CD4-positive, alpha-beta T cell treated with Interleukin-17A for 1 hour (primary cell): ENCODE results near the gene RNF123.
A peak's percentile ranks its signal among the peaks of the same experiment; 100 is the strongest.

ENCODE experiments used
- DNase-seq: peaks from one replicate; pipeline ENCODE4 v3.0.0-alpha.2; 2020

The RNF123 gene

DNA sequence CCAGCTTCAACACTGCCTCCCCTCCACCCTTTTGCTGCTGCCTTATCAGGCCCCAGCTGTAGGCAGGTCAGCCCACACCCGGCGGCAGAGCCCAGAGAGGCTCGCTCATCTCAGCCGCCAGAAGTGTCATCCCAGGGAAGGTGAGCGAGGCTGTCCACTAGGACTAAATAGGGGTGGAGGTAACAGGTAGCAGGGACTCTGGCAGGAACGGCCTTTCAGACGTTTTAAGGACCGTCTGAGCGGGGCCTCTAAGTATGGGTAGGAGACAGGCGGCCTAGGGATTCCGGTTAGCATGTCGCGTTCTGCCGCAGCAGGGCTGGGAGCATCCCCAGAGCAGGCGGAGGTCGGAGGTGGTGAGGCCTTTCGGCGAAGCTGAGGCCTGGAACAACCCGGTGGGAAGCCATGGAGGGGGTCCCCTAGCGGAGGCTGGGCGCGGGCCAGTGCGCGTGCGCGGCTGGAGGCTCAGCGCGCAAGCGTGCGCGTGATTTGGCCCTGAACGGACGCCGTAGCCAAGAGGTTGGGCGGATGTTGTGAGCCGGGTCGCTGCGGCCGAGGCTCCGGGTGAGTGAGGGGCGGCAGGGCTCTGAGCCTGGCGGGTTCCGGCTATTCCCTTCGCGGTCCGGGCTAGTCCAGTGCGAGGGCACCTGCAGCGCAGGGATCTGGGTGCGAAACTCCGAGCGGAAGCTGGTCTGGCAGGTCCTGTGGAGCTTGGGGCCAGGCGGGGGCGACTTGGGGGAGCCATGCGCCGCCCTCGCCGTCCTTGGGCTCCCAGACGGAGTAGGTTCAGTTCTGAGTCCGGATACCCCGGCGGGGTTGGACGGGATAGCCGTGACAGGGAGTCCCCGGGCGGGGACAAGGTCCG, at the start of gene RNF123, which contains the start of gene MST1:
RNF123 (plus strand) TSS at position 512 of the 862 bp plus-strand sequence. CDS start 1,609 bp downstream, outside the sequence.
MST1 (minus strand) TSS at position 429 of the 862 bp plus-strand sequence. CDS start 783 bp downstream, outside the sequence.
- DNase-seq: peak; percentile 93

- DNase-seq: no peak
Measured at GRCh38 chr3:49641292-49641691, 48.1 kb upstream of the RNF123 start.

- no peak for DNase-seq
Measured at GRCh38 chr3:49641921-49642707, 47.2 kb upstream of the RNF123 start.

GRCh38 chr3:49642708-49643145, 46.6 kb upstream of the RNF123 start:
- no peak for DNase-seq

DNA sequence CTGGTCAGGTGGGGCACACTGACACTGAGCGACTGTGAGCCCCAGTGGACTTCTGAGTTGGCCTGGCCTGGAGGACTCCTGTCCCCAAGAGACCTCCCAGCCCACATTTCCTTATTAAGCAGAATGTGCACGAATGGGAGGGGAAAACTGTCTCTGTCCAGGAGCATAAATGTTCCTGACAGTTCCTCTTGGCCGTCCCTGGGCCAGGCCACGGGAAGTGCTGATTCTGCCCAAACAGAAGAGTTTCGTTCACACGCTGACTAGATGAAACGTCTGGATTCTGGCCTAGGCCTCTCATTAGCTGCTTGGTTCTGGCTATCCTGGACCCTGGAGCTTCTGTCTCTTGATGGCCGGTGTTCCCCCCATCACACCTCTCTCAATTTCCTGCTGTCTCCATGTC, 44.7 kb upstream of the RNF123 start:
- no peak for DNase-seq

DNA sequence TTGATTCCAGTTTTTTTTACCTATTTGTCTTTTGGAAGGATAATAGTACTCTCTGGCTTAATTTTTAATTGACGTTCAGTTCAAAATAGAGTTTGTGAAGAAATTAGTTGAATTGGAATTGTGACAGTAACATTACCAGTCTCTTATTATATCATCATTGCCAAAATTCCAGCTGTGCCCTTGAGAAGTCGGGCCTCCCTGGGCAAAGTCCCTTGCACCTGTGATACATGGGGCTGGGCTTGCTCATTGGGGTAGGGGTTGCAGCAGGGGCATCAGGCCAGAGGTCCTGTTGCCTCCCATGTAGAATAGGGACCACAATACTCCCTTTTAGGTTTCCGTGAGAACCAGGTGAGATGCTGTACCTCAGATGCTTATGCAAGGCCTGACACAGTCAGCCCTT, 43.1 kb upstream of the RNF123 start:
- no peak for DNase-seq

- no peak for DNase-seq
Measured at GRCh38 chr3:49647741-49648140, 41.6 kb upstream of the RNF123 start.

- no peak for DNase-seq
Measured at GRCh38 chr3:49648354-49649019, 40.9 kb upstream of the RNF123 start.

- DNase-seq: no peak
Measured at GRCh38 chr3:49649576-49649975, 39.8 kb upstream of the RNF123 start.

DNA sequence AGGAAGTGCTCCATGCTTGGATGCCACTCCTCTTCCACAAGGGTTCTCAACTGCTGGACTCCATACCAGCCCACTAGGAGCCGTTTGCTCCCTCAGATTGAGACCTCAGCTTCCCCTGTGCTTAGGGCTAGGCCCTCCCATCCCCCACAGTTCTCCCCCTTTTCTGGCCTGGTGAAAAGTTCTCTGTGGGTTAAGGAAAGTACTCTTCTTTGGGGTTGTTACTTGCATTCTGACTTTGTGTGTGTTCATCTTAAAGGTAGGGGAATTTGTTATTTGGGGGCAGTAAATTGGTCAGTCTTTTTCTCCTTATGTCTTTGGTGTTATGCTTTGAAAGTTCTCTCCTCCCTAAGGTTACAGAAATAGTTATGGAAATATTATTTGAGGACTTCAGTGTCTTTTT, 39.2 kb upstream of the RNF123 start:
- no peak for DNase-seq

DNA sequence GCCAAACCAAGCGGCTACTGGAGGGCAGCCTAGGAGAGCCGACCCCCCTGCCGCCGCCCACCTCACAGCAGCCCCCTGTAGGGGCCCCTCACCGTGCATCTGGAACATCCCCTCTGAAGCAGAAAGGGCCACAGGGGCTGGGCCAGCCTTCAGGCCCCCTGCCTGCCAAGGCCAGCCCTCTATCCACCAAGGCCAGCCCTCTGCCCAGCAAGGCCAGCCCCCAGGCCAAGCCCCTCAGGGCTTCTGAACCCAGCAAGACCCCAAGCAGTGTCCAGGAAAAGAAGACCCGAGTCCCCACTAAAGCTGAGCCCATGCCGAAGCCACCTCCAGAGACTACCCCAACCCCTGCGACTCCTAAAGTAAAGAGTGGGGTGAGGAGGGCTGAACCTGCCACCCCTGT, 38.7 kb upstream of the RNF123 start:
- no peak for DNase-seq

GRCh38 chr3:49652218-49652902, 37.0 kb upstream of the RNF123 start:
- no peak for DNase-seq

GRCh38 chr3:49652903-49653415, 36.4 kb upstream of the RNF123 start:
- DNase-seq: no peak

- DNase-seq: no peak
Measured at GRCh38 chr3:49653621-49654020, 35.7 kb upstream of the RNF123 start.

- DNase-seq: no peak
Measured at GRCh38 chr3:49654176-49654825, 35.1 kb upstream of the RNF123 start.

DNA sequence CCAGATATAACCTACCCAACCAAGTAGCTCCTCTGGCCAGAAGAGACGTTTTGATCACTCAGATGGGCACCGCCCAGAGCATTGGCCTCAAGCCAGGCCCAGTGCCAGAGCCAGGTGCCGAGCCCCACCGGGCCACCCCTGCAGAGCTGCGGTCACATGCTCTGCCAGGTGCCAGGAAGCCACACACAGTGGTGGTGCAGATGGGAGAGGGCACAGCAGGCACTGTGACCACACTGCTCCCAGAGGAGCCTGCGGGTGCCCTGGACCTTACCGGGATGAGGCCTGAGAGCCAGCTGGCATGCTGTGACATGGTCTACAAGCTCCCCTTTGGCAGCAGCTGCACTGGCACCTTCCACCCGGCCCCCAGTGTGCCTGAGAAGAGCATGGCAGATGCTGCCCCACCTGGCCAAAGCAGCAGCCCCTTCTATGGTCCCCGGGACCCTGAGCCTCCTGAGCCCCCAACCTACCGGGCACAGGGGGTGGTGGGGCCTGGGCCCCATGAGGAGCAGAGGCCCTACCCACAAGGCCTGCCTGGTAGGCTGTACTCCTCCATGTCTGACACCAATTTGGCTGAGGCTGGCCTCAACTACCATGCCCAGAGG, 34.3 kb upstream of the RNF123 start:
- no peak for DNase-seq

DNA sequence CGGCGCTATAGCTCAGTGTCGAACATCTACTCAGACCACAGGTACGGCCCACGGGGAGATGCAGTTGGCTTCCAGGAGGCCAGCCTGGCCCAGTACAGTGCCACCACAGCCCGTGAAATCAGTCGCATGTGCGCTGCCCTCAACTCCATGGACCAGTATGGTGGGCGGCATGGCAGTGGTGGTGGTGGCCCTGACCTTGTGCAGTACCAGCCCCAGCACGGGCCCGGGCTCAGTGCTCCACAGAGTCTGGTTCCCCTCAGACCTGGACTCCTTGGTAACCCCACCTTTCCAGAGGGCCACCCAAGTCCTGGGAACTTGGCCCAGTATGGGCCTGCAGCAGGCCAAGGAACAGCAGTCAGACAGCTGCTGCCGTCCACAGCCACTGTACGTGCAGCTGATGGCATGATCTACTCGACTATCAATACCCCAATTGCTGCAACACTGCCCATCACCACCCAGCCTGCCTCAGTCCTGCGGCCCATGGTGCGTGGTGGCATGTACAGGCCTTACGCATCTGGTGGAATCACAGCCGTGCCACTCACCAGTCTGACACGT, 33.5 kb upstream of the RNF123 start:
- no peak for DNase-seq

- no peak for DNase-seq
Measured at GRCh38 chr3:49656541-49657112, 32.7 kb upstream of the RNF123 start.

- DNase-seq: no peak
Measured at GRCh38 chr3:49657208-49657915, 32.0 kb upstream of the RNF123 start.

DNA sequence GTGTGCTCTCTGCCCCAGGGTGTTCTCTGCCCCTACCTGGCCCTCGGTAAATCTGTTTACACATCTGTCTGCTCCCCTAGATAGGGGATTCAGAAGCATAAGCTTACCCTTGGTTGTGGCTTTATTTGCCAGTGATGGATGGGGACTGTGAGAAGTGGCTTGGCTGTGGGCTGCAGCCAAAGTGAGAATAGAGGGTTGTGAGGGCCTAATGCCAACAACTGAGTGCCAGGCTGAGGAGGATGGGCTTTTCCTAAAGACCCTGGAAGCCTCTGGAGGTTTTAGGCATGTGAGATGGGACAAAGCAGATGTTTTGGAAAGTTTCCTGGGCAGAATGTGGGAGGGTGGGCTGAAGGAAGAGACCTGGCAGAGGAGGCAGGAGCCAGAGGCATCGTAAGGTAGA, 30.6 kb upstream of the RNF123 start:
- DNase-seq: no peak
